Neural progenitor cell (in vitro differentiated cells): Measurements from ENCODE around the gene BCAR1. TPM values are rescaled to one million over a fixed set of nuclear protein-coding genes. Genes with fewer than 3 reads are reported as not detected.
A peak's percentile ranks its signal among the peaks of the same experiment; 100 is the strongest.

Experiments used
- DNase-seq: peaks from one replicate; pipeline ENCODE4 v3.0.0-alpha.2; 2016; ENCODE audit warnings: low spot score
- H2AFZ ChIP-seq: fragments of 200-600 bp; sonication (generic); replicated peaks from 2 replicates; pipeline ENCODE4 v1.6.1; 2016; ENCODE audit warnings: antibody characterized with exemption
- H3F3A ChIP-seq: fragments of 200-600 bp; sonication (generic); 2 replicates; pipeline ENCODE4 v1.6.1; 2016; ENCODE audit warnings: antibody characterized with exemption, low read depth
- H3K27ac ChIP-seq: fragments of 200-600 bp; sonication (generic); 2 replicates; pipeline ENCODE4 v1.5.1; 2016; ENCODE audit warnings: mild to moderate bottlenecking
- H3K27me3 ChIP-seq: fragments of 200-600 bp; sonication (generic); 2 replicates; pipeline ENCODE4 v1.6.1; 2016; ENCODE audit warnings: mild to moderate bottlenecking, moderate library complexity
- H3K36me3 ChIP-seq: fragments of 200-600 bp; sonication (generic); 2 replicates; pipeline ENCODE4 v1.5.1; 2016
- H3K4me1 ChIP-seq: fragments of 200-600 bp; sonication (generic); 2 replicates; pipeline ENCODE4 v1.6.1; 2016; ENCODE audit warnings: mixed run types
- H3K4me2 ChIP-seq: fragments of 200-600 bp; sonication (generic); 2 replicates; pipeline ENCODE4 v1.6.1; 2016
- H3K4me3 ChIP-seq: fragments of 200-600 bp; sonication (generic); 2 replicates; pipeline ENCODE4 v1.5.1; 2016
- H3K79me2 ChIP-seq: fragments of 200-600 bp; sonication (generic); 2 replicates; pipeline ENCODE4 v1.6.1; 2016; ENCODE audit warnings: low read depth
- H3K9ac ChIP-seq: fragments of 200-600 bp; sonication (generic); 2 replicates; pipeline ENCODE4 v1.6.1; 2016
- H3K9me3 ChIP-seq: fragments of 200-600 bp; sonication (generic); 2 replicates; pipeline ENCODE4 v1.5.1; 2016; ENCODE audit warnings: low read depth
- H4K20me1 ChIP-seq: fragments of 200-600 bp; sonication (generic); 2 replicates; pipeline ENCODE4 v1.6.1; 2016; ENCODE audit warnings: low read depth
- H3K27ac Mint-ChIP-seq: 3 replicates; pipeline ENCODE4 v1.8.0; 2021; ENCODE audit warnings: mixed read lengths
- H3K27me3 Mint-ChIP-seq: 2 replicates; pipeline ENCODE4 v1.8.0; 2022; ENCODE audit warnings: low read depth, mild to moderate bottlenecking, inconsistent platforms, moderate library complexity, mixed read lengths; ENCODE audit not compliant: insufficient read depth
- H3K36me3 Mint-ChIP-seq: 3 replicates; pipeline ENCODE4 v1.8.0; 2021; ENCODE audit warnings: mixed read lengths
- H3K4me1 Mint-ChIP-seq: 3 replicates; pipeline ENCODE4 v1.8.0; 2021; ENCODE audit warnings: mixed read lengths
- H3K4me3 Mint-ChIP-seq: 3 replicates; pipeline ENCODE4 v1.8.0; 2021; ENCODE audit warnings: mild to moderate bottlenecking, moderate library complexity, mixed read lengths
- H3K9me3 Mint-ChIP-seq: 3 replicates; pipeline ENCODE4 v1.8.0; 2020; ENCODE audit warnings: mixed read lengths
- EZH2 ChIP-seq: fragments of 200-600 bp; sonication (generic); IDR thresholded peaks from 2 replicates; pipeline ENCODE4 v1.6.1; 2017; ENCODE audit warnings: antibody characterized with exemption, mild to moderate bottlenecking, moderate library complexity
- EZH2phosphoT487 ChIP-seq: fragments of 200-600 bp; sonication (generic); IDR thresholded peaks from 2 replicates; pipeline ENCODE4 v1.6.1; 2017; ENCODE audit warnings: antibody characterized with exemption
- total RNA-seq: library from RNA; depleted of rRNA; stranded (reverse); fragments of >200 nt; gene quantifications from 2 replicates; pipeline ENCODE4 v1.2.3, GENCODE V29; 2015; ENCODE audit warnings: low replicate concordance
- TF ChIP-seq, protein P1 (sequence below): fragments of 200-600 bp; sonication (generic); IDR thresholded peaks from 2 replicates; pipeline ENCODE4 v1.5.1; 2017; ENCODE audit warnings: antibody characterized with exemption, mild to moderate bottlenecking

BCAR1 gene, protein sequence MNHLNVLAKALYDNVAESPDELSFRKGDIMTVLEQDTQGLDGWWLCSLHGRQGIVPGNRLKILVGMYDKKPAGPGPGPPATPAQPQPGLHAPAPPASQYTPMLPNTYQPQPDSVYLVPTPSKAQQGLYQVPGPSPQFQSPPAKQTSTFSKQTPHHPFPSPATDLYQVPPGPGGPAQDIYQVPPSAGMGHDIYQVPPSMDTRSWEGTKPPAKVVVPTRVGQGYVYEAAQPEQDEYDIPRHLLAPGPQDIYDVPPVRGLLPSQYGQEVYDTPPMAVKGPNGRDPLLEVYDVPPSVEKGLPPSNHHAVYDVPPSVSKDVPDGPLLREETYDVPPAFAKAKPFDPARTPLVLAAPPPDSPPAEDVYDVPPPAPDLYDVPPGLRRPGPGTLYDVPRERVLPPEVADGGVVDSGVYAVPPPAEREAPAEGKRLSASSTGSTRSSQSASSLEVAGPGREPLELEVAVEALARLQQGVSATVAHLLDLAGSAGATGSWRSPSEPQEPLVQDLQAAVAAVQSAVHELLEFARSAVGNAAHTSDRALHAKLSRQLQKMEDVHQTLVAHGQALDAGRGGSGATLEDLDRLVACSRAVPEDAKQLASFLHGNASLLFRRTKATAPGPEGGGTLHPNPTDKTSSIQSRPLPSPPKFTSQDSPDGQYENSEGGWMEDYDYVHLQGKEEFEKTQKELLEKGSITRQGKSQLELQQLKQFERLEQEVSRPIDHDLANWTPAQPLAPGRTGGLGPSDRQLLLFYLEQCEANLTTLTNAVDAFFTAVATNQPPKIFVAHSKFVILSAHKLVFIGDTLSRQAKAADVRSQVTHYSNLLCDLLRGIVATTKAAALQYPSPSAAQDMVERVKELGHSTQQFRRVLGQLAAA
- 10.9 and 29.1 TPM in 2 replicates for total RNA-seq

DNA sequence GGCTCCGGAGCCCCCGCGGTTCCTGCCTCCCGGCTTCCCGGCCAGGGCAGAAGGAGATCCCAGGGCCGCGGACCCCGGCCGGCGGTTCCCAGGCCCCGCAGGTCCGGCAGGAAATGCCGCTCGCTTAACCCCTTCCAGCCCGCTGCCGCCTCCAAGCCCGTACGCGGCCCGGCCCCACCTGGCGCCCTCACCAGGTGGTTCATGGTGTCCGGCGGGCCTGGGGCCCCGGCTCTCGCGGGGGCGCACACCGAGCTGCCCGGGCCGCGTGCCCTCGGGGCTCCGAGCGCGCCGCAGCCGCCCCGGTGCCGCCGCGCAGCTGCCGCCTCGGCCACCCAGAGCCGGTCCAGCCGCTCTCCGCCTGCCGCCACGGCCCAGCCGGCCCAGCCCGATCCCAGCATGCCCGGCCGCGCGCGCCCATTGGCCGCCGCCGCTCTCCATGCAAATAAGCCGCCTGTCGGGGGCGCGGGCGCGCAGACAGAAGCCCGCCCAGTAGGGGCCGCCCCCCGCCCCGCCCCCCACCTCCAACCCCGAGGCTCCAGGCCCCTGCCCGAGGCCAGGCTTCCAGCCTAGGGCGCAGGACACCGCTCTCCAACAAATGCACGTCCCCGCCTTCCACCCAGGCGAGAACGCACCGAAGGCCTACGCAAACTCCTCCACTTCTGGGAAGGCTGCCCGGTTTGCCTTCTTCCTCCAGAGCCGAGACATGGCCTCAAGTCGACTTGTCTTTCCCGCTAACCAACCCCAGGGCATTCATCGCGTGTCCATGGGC lies at the start of gene BCAR1:
TSS of gene BCAR1 (minus strand) at position 345 of the 769 bp plus-strand sequence. CDS start at position 203, 142 bp downstream.
- Mint-ChIP-seq H3K4me3 (peak within 1 kb of the TSS; percentile 88), H3K36me3 (peaks cover 4% of the 10 kb centered on the region), H3K27me3 (peaks cover 10% of the 10 kb centered on the region), H3K9me3 (no peaks in the 10 kb centered on the region), H3K4me1 (peaks cover 75% of the 10 kb centered on the region), H3K27ac (peak within 1 kb of the TSS; percentile 57)
- Histone ChIP-seq H3K27me3 (peaks cover 11% of the 10 kb centered on the region), H3K27ac (peak within 1 kb of the TSS; percentile 48), H3F3A (peaks cover 25% of the 10 kb centered on the region), H3K4me3 (peak within 1 kb of the TSS; percentile 90), H3K9me3 (no peaks in the 10 kb centered on the region), H3K4me1 (peaks cover 35% of the 10 kb centered on the region), H4K20me1 (peaks cover 93% of the 10 kb centered on the region), H3K36me3 (no peaks in the 10 kb centered on the region), H3K79me2 (peaks cover 72% of the 10 kb centered on the region), H3K9ac (peak within 1 kb of the TSS; percentile 72), H3K4me2 (peak within 1 kb of the TSS; percentile 99), H2AFZ (no peak within 1 kb of the TSS)
- peak; percentile 97 for DNase-seq
- TF ChIP-seq, protein P1, sequence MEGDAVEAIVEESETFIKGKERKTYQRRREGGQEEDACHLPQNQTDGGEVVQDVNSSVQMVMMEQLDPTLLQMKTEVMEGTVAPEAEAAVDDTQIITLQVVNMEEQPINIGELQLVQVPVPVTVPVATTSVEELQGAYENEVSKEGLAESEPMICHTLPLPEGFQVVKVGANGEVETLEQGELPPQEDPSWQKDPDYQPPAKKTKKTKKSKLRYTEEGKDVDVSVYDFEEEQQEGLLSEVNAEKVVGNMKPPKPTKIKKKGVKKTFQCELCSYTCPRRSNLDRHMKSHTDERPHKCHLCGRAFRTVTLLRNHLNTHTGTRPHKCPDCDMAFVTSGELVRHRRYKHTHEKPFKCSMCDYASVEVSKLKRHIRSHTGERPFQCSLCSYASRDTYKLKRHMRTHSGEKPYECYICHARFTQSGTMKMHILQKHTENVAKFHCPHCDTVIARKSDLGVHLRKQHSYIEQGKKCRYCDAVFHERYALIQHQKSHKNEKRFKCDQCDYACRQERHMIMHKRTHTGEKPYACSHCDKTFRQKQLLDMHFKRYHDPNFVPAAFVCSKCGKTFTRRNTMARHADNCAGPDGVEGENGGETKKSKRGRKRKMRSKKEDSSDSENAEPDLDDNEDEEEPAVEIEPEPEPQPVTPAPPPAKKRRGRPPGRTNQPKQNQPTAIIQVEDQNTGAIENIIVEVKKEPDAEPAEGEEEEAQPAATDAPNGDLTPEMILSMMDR, result peak; percentile 7
- TF ChIP-seq EZH2phosphoT487 (peak; percentile 9), EZH2 (no peak)

DNA sequence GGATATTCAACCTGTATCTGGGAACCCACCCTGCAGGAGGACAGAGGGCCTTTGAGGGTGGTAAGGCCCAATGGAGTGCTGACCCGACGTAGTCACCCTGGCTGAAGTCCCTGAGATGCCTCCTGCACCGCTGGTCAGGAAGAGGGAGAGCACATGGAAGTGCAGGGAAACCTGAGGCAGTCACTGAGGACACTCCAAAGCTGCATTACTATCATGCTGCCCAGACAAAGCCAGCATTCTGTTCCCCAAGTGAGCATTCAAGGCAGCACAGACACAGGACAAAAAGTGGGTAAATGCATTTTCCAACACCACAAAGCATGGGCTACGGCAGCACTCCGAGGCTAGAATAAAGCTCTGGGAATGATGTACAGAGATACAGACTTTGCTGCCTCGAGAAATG lies 46.8 kb upstream of the BCAR1 start:
- H3K27ac Mint-ChIP-seq, result no peak overlapping the region
- H3K27me3 ChIP-seq, result no peaks in the 10 kb centered on the region
- no peak for TF ChIP-seq EZH2phosphoT487
- TF ChIP-seq, protein P1, result no peak
- TF ChIP-seq EZH2, result no peak

DNA sequence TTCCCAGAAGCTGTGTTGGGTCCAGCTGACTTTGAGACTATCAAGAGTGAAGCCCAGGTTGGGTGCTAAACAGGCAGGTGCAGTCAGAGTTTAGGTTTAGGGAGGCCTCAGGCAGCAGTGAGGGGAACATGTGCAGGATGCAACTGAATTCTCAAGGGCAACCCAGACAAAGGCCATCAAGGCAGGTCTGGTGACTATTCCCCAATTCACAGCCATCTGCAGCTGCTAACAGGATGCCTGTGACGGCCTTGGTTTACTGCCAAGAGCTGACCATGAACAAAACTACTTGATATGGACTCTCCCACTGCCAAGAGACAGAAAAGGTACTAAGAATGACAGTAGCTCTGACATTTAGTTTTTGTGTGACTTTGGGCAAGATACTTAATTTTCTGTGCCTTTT lies 45.2 kb upstream of the BCAR1 start:
- Histone ChIP-seq H3K4me1 (no peaks in the 10 kb centered on the region), H3K9ac (no peak overlapping the region), H3K9me3 (no peaks in the 10 kb centered on the region), H3K4me3 (no peak overlapping the region), H3K4me2 (no peak overlapping the region), H4K20me1 (no peaks in the 10 kb centered on the region), H3K36me3 (no peaks in the 10 kb centered on the region), H2AFZ (no peak overlapping the region), H3K79me2 (no peaks in the 10 kb centered on the region), H3K27me3 (no peaks in the 10 kb centered on the region), H3F3A (no peaks in the 10 kb centered on the region), H3K27ac (no peak overlapping the region)
- peaks cover 4% of the 10 kb centered on the region for H3K27me3 Mint-ChIP-seq
- H3K36me3 Mint-ChIP-seq, result peaks cover 33% of the 10 kb centered on the region
- no peak overlapping the region for H3K27ac Mint-ChIP-seq
- peaks cover 12% of the 10 kb centered on the region for H3K4me1 Mint-ChIP-seq
- DNase-seq, result no peak
- H3K9me3 Mint-ChIP-seq, result no peaks in the 10 kb centered on the region
- no peak overlapping the region for H3K4me3 Mint-ChIP-seq
- TF ChIP-seq EZH2phosphoT487 (no peak), EZH2 (no peak)
- TF ChIP-seq, protein P1, result no peak

More for the DNA sequence above, 46.8 kb upstream of the BCAR1 start:
- Histone ChIP-seq H3K9ac (no peak overlapping the region), H4K20me1 (no peaks in the 10 kb centered on the region), H3K27ac (no peak overlapping the region), H2AFZ (no peak overlapping the region), H3K9me3 (no peaks in the 10 kb centered on the region), H3K4me2 (no peak overlapping the region), H3K4me1 (no peaks in the 10 kb centered on the region), H3K79me2 (no peaks in the 10 kb centered on the region), H3K4me3 (no peak overlapping the region), H3F3A (no peaks in the 10 kb centered on the region), H3K36me3 (no peaks in the 10 kb centered on the region)
- peaks cover 12% of the 10 kb centered on the region for H3K4me1 Mint-ChIP-seq
- no peaks in the 10 kb centered on the region for H3K9me3 Mint-ChIP-seq
- no peak for DNase-seq
- peaks cover 7% of the 10 kb centered on the region for H3K27me3 Mint-ChIP-seq
- H3K36me3 Mint-ChIP-seq, result peaks cover 33% of the 10 kb centered on the region
- no peak overlapping the region for H3K4me3 Mint-ChIP-seq
